Measurements from ENCODE around the gene CHRND.

- TF ChIP-seq CEBPB (IDR thresholded peaks at IDR 0.05) (no peak), NFIC (IDR thresholded peaks at IDR 0.05) (no peak), EP300 (IDR thresholded peaks at IDR 0.05; ENCODE audit: borderline replicate concordance) (no peak), TAF1 (IDR thresholded peaks at IDR 0.05; ENCODE audit: low read depth) (no peak), FOXM1 (IDR thresholded peaks at IDR 0.05; ENCODE audit: borderline replicate concordance, low read depth) (no peak)
Observed at GRCh38 chr2:232575404-232575746, 49.4 kb downstream of the CHRND start.
